Measurements from ENCODE around the gene GJA3. TPM values are rescaled to one million over a fixed set of nuclear protein-coding genes. Genes with fewer than 3 reads are reported as not detected.

GJA3 gene
- total RNA-seq, 2 donors from 2014 or later: 0.67 to 0.74 TPM

GRCh38 chr13:20140487-20140886 lies 20.4 kb downstream of the GJA3 start:
- H3K27ac Mint-ChIP-seq: no peak overlapping the region
- no peaks in the 10 kb centered on the region for H3K9me3 Mint-ChIP-seq
- H3K36me3 Mint-ChIP-seq (ENCODE audit: insufficient read depth in 2 of 2): no peaks in the 10 kb centered on the region
- ATAC-seq (replicated peaks in 1 of 2): no peak
- H3K4me3 Mint-ChIP-seq: no peak overlapping the region
- H3K27me3 Mint-ChIP-seq (ENCODE audit: low read depth): peaks cover 64% of the 10 kb centered on the region
- H3K4me1 Mint-ChIP-seq (ENCODE audit: low read depth): peaks cover 10% of the 10 kb centered on the region
- no peak for DNase-seq

- no peak overlapping the region for H3K4me3 Mint-ChIP-seq
- H3K4me1 Mint-ChIP-seq (ENCODE audit: low read depth): peaks cover 10% of the 10 kb centered on the region
- H3K36me3 Mint-ChIP-seq (ENCODE audit: insufficient read depth in 2 of 2): no peaks in the 10 kb centered on the region
- ATAC-seq (replicated peaks in 1 of 2) (no peak), DNase-seq (no peak)
- H3K9me3 Mint-ChIP-seq: no peaks in the 10 kb centered on the region
- H3K27ac Mint-ChIP-seq: no peak overlapping the region
- peaks cover 52% of the 10 kb centered on the region for H3K27me3 Mint-ChIP-seq (ENCODE audit: low read depth)
Measured at GRCh38 chr13:20137875-20138274, 23.0 kb downstream of the GJA3 start.

GRCh38 chr13:20136781-20137703 lies 23.8 kb downstream of the GJA3 start:
- peaks cover 48% of the 10 kb centered on the region for H3K27me3 Mint-ChIP-seq (ENCODE audit: low read depth)
- DNase-seq (peak; percentile 65 to 69), ATAC-seq (replicated peaks in 1 of 2) (peak; percentile 82 to 87)
- H3K36me3 Mint-ChIP-seq (ENCODE audit: insufficient read depth in 2 of 2): no peaks in the 10 kb centered on the region
- no peaks in the 10 kb centered on the region for H3K9me3 Mint-ChIP-seq
- H3K4me1 Mint-ChIP-seq (ENCODE audit: low read depth): peaks cover 10% of the 10 kb centered on the region
- no peak overlapping the region for H3K27ac Mint-ChIP-seq
- peak overlapping the region; percentile 29 to 72 for H3K4me3 Mint-ChIP-seq

- Mint-ChIP-seq H3K36me3 (ENCODE audit: insufficient read depth in 2 of 2) (no peaks in the 10 kb centered on the region), H3K27ac (no peak overlapping the region), H3K4me1 (ENCODE audit: low read depth) (peaks cover 6% of the 10 kb centered on the region), H3K4me3 (no peak overlapping the region), H3K9me3 (no peaks in the 10 kb centered on the region), H3K27me3 (ENCODE audit: low read depth) (peaks cover 25% of the 10 kb centered on the region)
- no peak for ATAC-seq (replicated peaks in 1 of 2)
- DNase-seq: no peak
Measured at GRCh38 chr13:20134732-20135131, 26.1 kb downstream of the GJA3 start.

GRCh38 chr13:20132052-20132634 lies 28.7 kb downstream of the GJA3 start:
- H3K4me3 Mint-ChIP-seq: no peak overlapping the region
- no peak for DNase-seq

GRCh38 chr13:20131057-20131832 lies 29.6 kb downstream of the GJA3 start:
- Mint-ChIP-seq H3K4me1 (ENCODE audit: low read depth) (peaks cover 3% of the 10 kb centered on the region), H3K4me3 (no peak overlapping the region), H3K9me3 (no peaks in the 10 kb centered on the region), H3K27me3 (ENCODE audit: low read depth) (peaks cover 11% of the 10 kb centered on the region), H3K27ac (no peak overlapping the region), H3K36me3 (ENCODE audit: insufficient read depth in 2 of 2) (no peaks in the 10 kb centered on the region)
- ATAC-seq (replicated peaks in 1 of 2) (no peak), DNase-seq (no peak)

More at GRCh38 chr13:20132052-20132634, 28.7 kb downstream of the GJA3 start:
- Mint-ChIP-seq H3K27me3 (ENCODE audit: low read depth) (peaks cover 11% of the 10 kb centered on the region), H3K36me3 (ENCODE audit: insufficient read depth in 2 of 2) (no peaks in the 10 kb centered on the region), H3K4me1 (ENCODE audit: low read depth) (peaks cover 10% of the 10 kb centered on the region), H3K9me3 (no peaks in the 10 kb centered on the region), H3K27ac (no peak overlapping the region)
- ATAC-seq (replicated peaks in 1 of 2): no peak

- Mint-ChIP-seq H3K36me3 (ENCODE audit: insufficient read depth in 2 of 2) (no peaks in the 10 kb centered on the region), H3K4me1 (ENCODE audit: low read depth) (peaks cover 3% of the 10 kb centered on the region), H3K27me3 (ENCODE audit: low read depth) (peaks cover 12% of the 10 kb centered on the region), H3K9me3 (no peaks in the 10 kb centered on the region), H3K27ac (no peak overlapping the region), H3K4me3 (no peak overlapping the region)
- DNase-seq: no peak
- ATAC-seq (replicated peaks in 1 of 2): no peak
Measured at GRCh38 chr13:20130652-20131051, 30.2 kb downstream of the GJA3 start.

GRCh38 chr13:20130012-20130411 lies 30.8 kb downstream of the GJA3 start:
- Mint-ChIP-seq H3K9me3 (no peaks in the 10 kb centered on the region), H3K36me3 (ENCODE audit: insufficient read depth in 2 of 2) (no peaks in the 10 kb centered on the region), H3K4me3 (no peak overlapping the region), H3K4me1 (ENCODE audit: low read depth) (peaks cover 3% of the 10 kb centered on the region), H3K27ac (no peak overlapping the region), H3K27me3 (ENCODE audit: low read depth) (peaks cover 14% of the 10 kb centered on the region)
- ATAC-seq (replicated peaks in 1 of 2) (peak in 1 of 2 donors; percentile 18), DNase-seq (no peak)

GRCh38 chr13:20129076-20129475 lies 31.8 kb downstream of the GJA3 start:
- Mint-ChIP-seq H3K4me3 (peak overlapping the region; percentile 70 to 72), H3K4me1 (ENCODE audit: low read depth) (peaks cover 3% of the 10 kb centered on the region), H3K36me3 (ENCODE audit: insufficient read depth in 2 of 2) (no peaks in the 10 kb centered on the region), H3K9me3 (no peaks in the 10 kb centered on the region), H3K27me3 (ENCODE audit: low read depth) (peaks cover 21% of the 10 kb centered on the region), H3K27ac (no peak overlapping the region)
- ATAC-seq (replicated peaks in 1 of 2): no peak
- DNase-seq: no peak

GRCh38 chr13:20128459-20128931 lies 32.4 kb downstream of the GJA3 start:
- H3K27ac Mint-ChIP-seq: no peak overlapping the region
- peaks cover 3% of the 10 kb centered on the region for H3K4me1 Mint-ChIP-seq (ENCODE audit: low read depth)

GRCh38 chr13:20127562-20128458 lies 33.0 kb downstream of the GJA3 start:
- no peak overlapping the region for H3K27ac Mint-ChIP-seq
- H3K9me3 Mint-ChIP-seq: no peaks in the 10 kb centered on the region
- H3K36me3 Mint-ChIP-seq (ENCODE audit: insufficient read depth in 2 of 2): no peaks in the 10 kb centered on the region
- peaks cover 3% of the 10 kb centered on the region for H3K4me1 Mint-ChIP-seq (ENCODE audit: low read depth)
- DNase-seq (peak; percentile 65 to 74), ATAC-seq (replicated peaks in 1 of 2) (peak; percentile 81 to 88)
- peaks cover 21% of the 10 kb centered on the region for H3K27me3 Mint-ChIP-seq (ENCODE audit: low read depth)
- H3K4me3 Mint-ChIP-seq: peak overlapping the region; percentile 70 to 72

More at GRCh38 chr13:20128459-20128931, 32.4 kb downstream of the GJA3 start:
- Mint-ChIP-seq H3K27me3 (ENCODE audit: low read depth) (peaks cover 21% of the 10 kb centered on the region), H3K36me3 (ENCODE audit: insufficient read depth in 2 of 2) (no peaks in the 10 kb centered on the region), H3K9me3 (no peaks in the 10 kb centered on the region), H3K4me3 (peak overlapping the region; percentile 70 to 72)
- ATAC-seq (replicated peaks in 1 of 2) (peak; percentile 13 to 31), DNase-seq (peak; percentile 18 to 22)

- H3K27me3 Mint-ChIP-seq (ENCODE audit: low read depth): peaks cover 21% of the 10 kb centered on the region
- peak overlapping the region; percentile 70 to 72 for H3K4me3 Mint-ChIP-seq
- H3K36me3 Mint-ChIP-seq (ENCODE audit: insufficient read depth in 2 of 2): no peaks in the 10 kb centered on the region
- H3K9me3 Mint-ChIP-seq: no peaks in the 10 kb centered on the region
- peaks cover 3% of the 10 kb centered on the region for H3K4me1 Mint-ChIP-seq (ENCODE audit: low read depth)
- peak; percentile 30 to 42 for ATAC-seq (replicated peaks in 1 of 2)
- no peak overlapping the region for H3K27ac Mint-ChIP-seq
- DNase-seq: peak in 1 of 2 donors; percentile 14
Measured at GRCh38 chr13:20127262-20127561, 33.6 kb downstream of the GJA3 start.
